GM19238 (cell line): ENCODE results near the gene MSRB3.
"Not testable (repeated sequence)": the region's sequence is repeated elsewhere in the genome, so short reads cannot be mapped to it uniquely, and the experiment has no call there.

Experiments
- DNase-seq: peaks from one replicate; pipeline ENCODE4 v3.0.0; 2011; ENCODE audit warnings: low spot score; ENCODE audit not compliant: insufficient read length

Gene MSRB3

GRCh38 chr12:65287426-65287825 lies 8.9 kb downstream of the MSRB3 start:
- DNase-seq: no peak

- DNase-seq: no peak
Observed at GRCh38 chr12:65292241-65292640, 13.8 kb downstream of the MSRB3 start.

DNA sequence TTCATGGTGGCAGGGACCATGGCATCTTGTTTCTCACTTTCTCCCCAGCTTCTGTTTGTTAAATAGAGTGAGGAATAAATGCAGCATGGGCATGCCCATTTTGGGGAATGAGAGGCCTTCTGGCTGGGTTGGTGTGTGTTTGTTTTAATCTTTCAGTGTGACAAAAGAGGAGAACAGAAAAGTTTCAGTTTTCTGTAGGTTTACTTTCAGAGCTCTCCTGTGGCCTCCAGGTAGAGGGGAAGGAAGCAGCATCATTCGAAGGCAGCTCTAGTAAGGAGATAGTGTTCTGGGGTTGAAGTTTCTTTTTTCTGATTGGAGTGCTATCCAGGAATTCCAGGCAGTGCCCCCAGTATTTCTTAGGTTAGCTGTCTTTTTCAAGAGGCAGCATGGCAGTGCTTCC lies 15.3 kb downstream of the MSRB3 start:
- DNase-seq: no peak

- no peak for DNase-seq
Observed at GRCh38 chr12:65294641-65295262, 16.3 kb downstream of the MSRB3 start.

DNA sequence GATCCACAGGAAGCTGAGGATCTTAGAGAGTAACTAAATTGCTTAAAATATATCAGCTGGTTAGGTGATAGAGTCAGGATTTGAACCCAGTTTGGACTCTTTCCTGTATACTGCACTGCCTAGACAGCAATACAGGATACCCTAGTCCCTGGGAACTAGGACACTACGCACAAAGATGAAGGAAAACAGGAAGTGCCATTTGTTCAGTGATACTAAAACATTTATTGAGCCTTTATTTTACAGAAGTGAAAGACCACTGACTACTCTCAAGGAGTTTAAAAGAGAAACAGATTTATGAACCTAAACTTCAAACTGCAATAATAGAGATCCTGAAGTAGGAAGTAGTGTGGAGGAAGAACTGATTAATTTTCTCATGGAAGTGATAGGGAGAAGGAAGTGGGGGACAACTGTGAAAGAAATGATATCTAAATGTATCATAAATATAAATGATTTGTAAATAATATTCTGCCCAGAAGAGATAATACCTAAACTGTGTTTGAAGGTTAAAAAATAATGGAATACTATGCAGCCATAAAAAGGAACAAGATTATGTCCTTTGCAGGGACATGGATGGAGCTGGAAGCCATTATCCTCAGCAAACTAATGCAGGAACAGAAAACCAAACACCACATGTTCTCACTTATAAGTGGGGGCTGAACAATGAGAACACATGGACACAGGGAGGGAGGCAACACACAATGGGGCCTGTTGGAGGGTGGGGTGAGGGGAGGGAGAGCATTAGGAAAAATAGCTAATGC lies 18.2 kb downstream of the MSRB3 start:
- DNase-seq: no peak

DNA sequence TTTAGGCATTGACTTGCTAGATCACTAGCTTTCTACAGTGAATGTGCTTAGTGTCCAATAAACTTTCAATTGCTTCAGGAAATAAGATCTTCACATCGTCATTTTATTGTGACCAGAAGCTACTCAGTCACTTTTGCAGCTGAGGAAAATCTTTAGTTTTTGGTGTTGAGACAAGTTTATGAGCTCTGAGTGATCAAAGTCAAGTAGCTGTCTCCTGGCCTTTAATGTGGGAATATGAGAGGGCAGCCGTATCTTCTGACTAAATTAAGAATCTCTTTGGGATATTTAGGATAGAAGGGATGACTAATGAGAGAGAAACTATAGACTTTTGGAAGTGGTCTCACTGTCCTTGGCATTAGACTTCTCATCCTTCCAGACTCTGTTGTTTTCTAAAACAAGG lies 21.6 kb downstream of the MSRB3 start:
- no peak for DNase-seq

DNA sequence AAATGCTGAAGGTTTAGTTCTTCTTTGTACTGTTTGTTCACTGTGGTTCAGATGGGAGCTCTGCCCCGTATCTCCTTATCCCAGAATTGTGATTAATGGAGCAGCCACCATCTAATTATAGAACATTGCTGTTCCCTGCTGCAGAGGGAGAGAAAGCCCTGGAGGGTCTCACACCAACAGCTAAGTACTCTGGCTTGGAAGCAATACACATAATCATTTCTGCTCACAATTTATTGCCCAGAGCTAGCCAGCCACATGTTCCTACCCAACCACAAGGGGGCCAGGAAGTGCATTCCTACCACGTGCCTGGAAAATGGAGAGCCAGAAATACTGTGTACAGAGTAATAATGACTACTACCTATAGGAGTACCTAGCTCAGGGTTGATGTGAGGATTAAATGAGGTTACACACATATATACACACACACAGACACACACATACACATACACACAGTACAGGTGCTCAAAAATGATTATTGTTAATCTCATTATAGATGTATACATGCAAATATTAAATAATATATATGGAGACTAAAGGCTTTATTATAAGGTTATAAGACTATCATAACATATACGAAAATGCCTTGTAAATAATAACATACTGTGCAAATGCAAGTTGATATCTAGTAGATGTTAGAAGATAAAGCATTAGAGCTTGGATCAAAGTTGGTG lies 22.3 kb downstream of the MSRB3 start:
- no peak for DNase-seq

- no peak for DNase-seq
Observed at GRCh38 chr12:65302891-65303290, 24.4 kb downstream of the MSRB3 start.

DNA sequence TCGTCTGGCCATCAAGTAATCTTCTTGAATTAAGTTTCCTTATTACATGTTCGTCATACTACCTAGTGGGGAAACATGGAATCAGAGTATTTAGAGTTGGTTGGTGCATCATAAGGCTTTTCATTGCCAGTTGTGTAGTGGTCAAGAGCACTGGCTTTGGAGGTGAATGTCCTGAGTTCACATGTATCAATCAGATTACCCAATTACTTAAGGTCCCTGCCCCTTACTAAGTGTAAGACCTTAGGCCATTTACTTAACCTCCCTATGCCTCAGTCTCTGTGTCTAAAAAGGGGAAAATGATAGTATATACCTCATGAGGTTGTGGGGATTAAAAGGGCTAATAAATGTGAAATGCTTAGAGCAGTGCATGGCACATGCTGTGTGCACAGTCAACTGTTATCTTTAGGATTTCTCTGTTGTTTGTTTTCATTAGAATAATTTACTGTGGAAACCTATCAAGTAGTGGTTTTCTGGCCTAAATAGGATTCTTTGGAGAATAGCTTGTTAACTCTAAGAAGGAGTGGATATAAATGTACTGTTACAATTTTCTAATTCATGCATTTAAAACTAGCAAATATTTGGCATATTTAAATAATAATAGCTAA lies 27.0 kb downstream of the MSRB3 start:
- DNase-seq: no peak

DNA sequence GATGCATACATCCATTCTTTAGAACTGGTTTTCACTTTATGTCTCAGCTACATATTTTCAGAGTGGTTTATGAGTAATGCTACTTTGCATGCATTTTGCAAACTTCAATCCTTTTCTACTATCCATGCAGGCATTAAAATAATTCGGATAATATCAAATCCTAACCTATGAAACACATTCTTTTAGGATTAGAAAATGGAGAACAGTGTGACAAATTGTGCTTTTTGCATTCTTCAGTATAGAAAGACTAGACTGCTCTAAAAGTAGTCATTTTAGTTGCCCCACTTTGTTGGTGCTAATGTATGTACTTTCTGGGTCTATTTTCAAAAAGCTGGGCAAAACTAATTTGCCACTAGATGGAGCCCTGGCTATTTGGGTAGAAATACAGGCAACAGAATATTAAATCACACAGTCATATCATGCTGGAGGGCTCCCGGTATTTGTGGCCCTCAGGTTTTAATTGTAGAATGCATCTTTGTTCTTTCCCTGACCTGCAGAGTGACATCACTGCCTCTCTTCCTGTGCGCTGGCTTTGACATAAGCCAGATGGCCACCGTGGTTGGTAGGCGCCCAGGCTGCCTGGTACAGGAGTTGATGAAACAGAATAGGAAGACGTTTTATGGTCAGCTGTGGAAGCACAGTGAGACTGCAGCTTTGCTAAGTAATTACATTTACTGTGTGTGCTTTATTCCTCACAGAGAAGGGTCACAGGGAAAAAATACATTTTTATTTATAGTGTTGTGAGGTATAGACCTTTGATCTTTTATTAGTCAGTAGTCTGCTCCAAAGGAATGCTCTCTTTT lies 28.1 kb downstream of the MSRB3 start:
- no peak for DNase-seq

DNA sequence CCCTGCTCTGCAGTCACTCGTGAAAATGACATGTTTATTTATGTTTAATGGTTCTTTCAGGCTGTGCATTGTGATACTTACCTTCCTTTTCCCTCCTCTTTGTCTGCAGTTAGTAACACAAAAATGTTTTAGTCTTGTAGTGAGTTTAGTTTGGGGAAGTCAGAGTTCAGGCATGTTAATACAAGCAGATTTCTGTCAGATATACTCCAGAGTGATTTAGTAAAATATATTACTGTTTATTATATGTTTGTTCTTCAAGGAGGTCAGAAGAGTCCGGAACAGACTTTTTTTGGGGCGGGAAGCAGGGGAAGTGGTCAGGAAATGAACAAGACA lies 28.7 kb downstream of the MSRB3 start:
- no peak for DNase-seq

DNA sequence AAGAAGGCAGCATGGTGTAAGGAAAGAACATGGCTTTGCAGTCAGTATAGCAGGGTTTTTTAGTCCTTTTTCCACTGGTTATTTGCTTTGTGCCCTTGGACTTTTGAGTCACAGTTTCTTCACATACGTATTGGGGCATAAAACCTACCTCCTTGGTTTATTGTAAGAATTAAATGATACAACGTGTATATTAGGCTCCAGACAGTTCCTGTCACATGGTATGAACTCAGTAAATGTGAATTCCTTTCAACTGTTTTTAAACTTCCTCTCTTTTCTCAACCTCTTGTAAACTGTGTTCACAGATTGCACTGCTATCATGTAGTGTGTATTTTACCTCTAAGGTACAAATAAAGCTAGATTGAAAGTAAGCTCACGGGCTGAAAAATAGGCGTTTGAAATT lies 29.5 kb downstream of the MSRB3 start:
- DNase-seq: no peak

DNA sequence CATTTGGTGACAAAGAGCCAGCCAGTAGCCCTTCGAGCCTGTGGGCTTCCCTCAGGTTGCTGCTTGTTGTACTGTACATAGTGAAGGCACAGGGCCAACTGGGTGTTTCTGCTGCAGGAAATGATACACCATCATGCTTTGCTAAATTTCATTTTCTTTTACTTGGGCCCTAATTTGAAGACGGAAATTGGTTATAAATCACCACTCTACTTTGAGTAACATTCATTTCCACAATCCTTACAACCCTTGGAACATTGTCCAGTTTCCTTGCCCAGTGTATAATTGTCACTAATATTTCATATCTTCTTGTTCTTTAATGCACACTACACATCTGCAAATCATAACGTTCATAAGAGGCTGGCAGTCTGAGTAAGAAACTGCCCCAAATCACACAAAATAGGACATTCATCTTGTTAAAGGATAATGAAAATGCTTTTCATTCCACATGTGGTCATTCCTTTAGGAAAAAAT lies 30.2 kb downstream of the MSRB3 start:
- DNase-seq: no peak

- DNase-seq: no peak
Observed at GRCh38 chr12:65311260-65311659, 32.8 kb downstream of the MSRB3 start.

GRCh38 chr12:65313719-65314317 lies 35.3 kb downstream of the MSRB3 start:
- DNase-seq: no peak

- DNase-seq: not testable (repeated sequence)
Observed at GRCh38 chr12:65315238-65315637, 36.8 kb downstream of the MSRB3 start.

GRCh38 chr12:65318186-65318685 lies 39.8 kb downstream of the MSRB3 start:
- no peak for DNase-seq

DNA sequence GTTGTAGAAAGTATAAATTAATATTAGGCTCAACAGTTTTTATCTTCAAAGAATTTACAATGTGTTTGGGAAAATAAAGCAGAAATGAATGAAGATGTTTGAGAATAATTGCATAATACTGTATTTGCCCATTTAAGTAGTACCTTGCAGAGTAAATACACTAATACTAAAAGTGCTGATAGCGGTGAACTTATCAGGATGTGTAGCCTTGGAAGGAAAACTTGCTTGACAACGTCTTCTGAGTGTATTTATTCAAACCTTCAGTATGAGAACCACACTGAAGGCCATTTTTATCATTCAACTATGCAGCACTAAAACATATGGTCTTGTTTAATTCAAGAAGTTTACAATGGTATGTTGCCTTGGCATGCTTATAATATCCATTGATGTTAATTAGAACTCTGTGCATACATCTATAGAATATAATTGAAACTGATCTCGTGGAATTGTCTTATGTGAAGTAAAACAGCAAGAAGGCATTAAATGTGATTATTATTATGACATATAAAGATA lies 41.3 kb downstream of the MSRB3 start:
- DNase-seq: no peak

- no peak for DNase-seq
Observed at GRCh38 chr12:65323070-65323469, 44.6 kb downstream of the MSRB3 start.

- no peak for DNase-seq
Observed at GRCh38 chr12:65324056-65324455, 45.6 kb downstream of the MSRB3 start.

- no peak for DNase-seq
Observed at GRCh38 chr12:65324551-65324950, 46.1 kb downstream of the MSRB3 start.
